RCC 7860 (cell line): ENCODE results near the gene DAPK3.
"Not testable (repeated sequence)": the region's sequence is repeated elsewhere in the genome, so short reads cannot be mapped to it uniquely, and the experiment has no call there.

Source experiments
- DNase-seq: peaks from one replicate; pipeline ENCODE4 v3.0.0-alpha.2; 2015; ENCODE audit warnings: low spot score
- FAIRE-seq: peaks from 2 replicates; lab custom pipeline; 2012; peaks lifted over from hg19 to GRCh38; lab: Jason Lieb, UNC

The DAPK3 gene

GRCh38 chr19:3980353-3981251 lies 9.7 kb upstream of the DAPK3 start:
- DNase-seq, result no peak

GRCh38 chr19:3979674-3980352 lies 8.9 kb upstream of the DAPK3 start:
- no peak for DNase-seq
- FAIRE-seq, result no peak

More at GRCh38 chr19:3980353-3981251, 9.7 kb upstream of the DAPK3 start:
- no peak for FAIRE-seq

GRCh38 chr19:3979289-3979673 lies 8.4 kb upstream of the DAPK3 start:
- no peak for FAIRE-seq
- DNase-seq, result no peak

- FAIRE-seq (no peak), DNase-seq (no peak)
These were observed 7.2 kb upstream of the DAPK3 start for GRCh38 chr19:3978145-3978544.

GRCh38 chr19:3977242-3978143 lies 6.6 kb upstream of the DAPK3 start:
- FAIRE-seq (no peak), DNase-seq (no peak)

- FAIRE-seq, result no peak
These were observed 5.8 kb upstream of the DAPK3 start for GRCh38 chr19:3976495-3977241.

GRCh38 chr19:3975637-3976087 lies 4.8 kb upstream of the DAPK3 start:
- FAIRE-seq (no peak), DNase-seq (no peak)

More at GRCh38 chr19:3976495-3977241, 5.8 kb upstream of the DAPK3 start:
- no peak for DNase-seq

- DNase-seq (no peak), FAIRE-seq (no peak)
These were observed 4.2 kb upstream of the DAPK3 start for GRCh38 chr19:3975144-3975543.

- DNase-seq (no peak), FAIRE-seq (no peak)
These were observed 539 bp downstream of the DAPK3 start for GRCh38 chr19:3970313-3970807.

- peak; percentile 97 for DNase-seq
These were observed 1.2 kb downstream of the DAPK3 start for GRCh38 chr19:3969435-3970312.

GRCh38 chr19:3968556-3969434 lies 2.1 kb downstream of the DAPK3 start:
- DNase-seq (peak; percentile 99), FAIRE-seq (peak; percentile 91)

More at GRCh38 chr19:3969435-3970312, 1.2 kb downstream of the DAPK3 start:
- peak; percentile 89 for FAIRE-seq

GRCh38 chr19:3967983-3968382 lies 2.9 kb downstream of the DAPK3 start:
- not testable (repeated sequence) for FAIRE-seq, DNase-seq

GRCh38 chr19:3966051-3967017 lies 4.6 kb downstream of the DAPK3 start:
- DNase-seq (no peak), FAIRE-seq (no peak)

- DNase-seq (no peak), FAIRE-seq (no peak)
These were observed 6.4 kb downstream of the DAPK3 start for GRCh38 chr19:3964256-3965194.

- FAIRE-seq (no peak), DNase-seq (no peak)
These were observed 7.2 kb downstream of the DAPK3 start for GRCh38 chr19:3963458-3964255.
